Stimulated activated CD8-positive, alpha-beta memory T cell treated with anti-CD3 and anti-CD28 coated beads, Interleukin-12 subunit alpha, Interleukin-12 subunit beta, amount 100 ng/mL, for 24 hours (primary cell): ENCODE data around the gene OAS2.

Source experiments
- DNase-seq: peaks from one replicate; pipeline ENCODE4 v3.0.0-alpha.2; 2020; ENCODE audit errors: extremely low read depth

OAS2 gene

GRCh38 chr12:113019025-113019424 lies 40.7 kb downstream of the OAS2 start:
- no peak for DNase-seq

DNA sequence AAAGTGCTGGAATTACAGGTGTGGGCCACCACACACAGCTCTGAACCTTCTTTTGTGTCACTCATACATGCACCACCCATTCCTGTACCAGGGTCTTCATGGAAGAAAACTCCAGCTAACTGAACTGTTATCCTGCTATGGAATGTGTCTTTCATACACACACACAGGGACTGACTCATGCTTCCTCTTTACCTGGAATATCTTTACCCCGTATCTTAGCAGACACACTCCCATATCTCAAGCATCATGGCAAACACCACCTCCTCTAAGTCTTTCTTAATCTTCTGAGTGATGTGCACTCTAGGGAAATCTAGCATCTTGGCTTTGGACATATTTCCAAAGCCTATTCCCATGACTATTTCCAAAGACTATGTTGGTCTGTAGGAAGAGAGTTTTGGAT lies 43.2 kb downstream of the OAS2 start:
- no peak for DNase-seq

- DNase-seq, result no peak
Observed at GRCh38 chr12:113022563-113023297, 44.4 kb downstream of the OAS2 start.

GRCh38 chr12:113027726-113028125 lies 49.4 kb downstream of the OAS2 start:
- no peak for DNase-seq

DNA sequence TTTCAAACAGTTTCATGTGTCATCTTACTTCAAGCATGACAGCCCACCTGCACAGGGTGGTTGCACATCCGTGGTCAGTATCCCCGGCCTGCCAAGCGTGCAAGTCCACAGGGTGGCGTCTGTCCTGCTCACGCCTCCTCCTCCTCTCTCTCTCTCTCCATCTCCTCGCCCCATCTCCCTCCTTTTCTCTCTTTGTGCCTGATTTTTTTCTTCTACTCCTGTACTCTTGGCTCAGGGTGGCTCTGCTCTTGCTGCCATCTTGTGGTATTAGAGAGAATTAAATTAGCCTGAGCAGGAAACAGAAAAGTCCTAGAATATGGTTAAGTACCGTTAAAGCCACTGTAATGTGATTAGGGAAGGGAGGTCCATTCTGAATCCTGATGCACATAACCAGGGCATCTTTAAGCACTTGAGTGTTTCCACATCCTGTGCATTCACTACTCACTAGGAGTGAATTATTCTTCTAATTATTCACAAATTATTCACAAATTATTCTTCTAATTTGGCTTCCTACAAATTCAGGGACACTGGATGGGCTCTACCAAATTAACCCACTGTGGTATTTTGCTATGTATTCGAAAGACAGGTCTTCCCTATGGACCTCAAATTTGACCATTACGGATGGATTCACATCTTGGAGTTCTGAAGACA lies 52.7 kb downstream of the OAS2 start:
- no peak for DNase-seq

DNA sequence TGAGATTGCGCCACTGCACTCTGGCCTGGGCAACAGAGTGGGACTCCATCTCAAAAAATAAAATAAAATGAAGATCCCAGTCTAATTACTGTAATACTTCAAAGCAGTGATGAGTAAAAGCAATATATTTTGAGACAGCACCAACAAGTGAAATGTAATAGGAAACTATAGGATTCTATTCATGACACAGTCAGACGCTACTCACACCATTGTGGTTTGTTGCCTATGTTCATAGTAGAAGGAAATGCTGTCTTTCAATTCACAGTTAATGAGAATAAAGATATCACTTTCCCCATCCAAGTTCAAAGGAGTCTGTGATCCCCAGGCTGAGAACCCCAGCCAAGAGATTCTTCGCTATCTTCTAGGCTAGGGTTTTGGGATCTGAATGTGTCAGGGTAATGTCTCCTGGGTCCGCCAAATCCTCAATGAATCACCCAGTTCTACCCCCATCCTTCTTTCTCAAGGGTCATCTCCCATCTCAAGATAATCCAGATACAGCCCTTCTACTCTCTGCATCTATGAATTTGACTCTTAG lies 61.7 kb downstream of the OAS2 start:
- DNase-seq, result no peak

- no peak for DNase-seq
Observed at GRCh38 chr12:113040722-113041171, 62.4 kb downstream of the OAS2 start.

DNA sequence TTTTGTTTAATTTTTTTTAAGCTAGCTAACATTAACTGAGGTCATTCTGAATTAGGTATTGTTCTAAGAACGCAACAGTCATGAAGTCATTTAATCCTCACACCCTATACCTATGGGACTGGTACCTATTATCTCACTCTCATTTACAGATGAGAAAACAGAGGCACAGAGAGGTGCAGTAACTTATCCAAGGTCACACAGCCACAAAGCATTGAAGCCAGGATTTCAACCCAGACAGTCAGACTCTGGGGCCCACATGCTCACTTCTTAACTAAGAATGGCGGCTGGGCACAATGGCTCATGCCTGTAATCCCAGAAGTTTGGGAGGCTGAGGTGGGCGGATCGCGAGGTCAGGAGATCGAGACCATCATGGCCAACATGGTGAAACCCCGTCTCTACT lies 63.2 kb downstream of the OAS2 start:
- DNase-seq, result no peak

DNA sequence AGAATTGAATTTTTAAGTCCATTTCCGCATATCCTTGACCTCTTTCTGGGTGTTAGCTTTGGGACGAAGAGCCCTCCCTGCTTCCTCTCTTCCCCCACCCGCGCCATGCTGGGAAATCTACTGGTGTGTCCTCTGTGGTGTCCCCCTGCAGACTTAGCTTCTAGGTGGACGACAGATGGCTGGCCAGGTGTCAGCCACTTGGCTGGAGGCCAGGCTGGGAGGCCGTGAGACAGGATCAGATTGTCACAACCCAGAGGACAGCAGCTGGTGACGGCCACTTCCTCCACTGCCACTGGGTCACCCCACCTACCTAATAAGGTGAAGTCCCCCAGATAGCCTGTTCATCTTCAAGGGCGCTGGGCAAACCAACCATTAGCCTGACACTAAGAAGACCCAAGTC lies 64.9 kb downstream of the OAS2 start:
- no peak for DNase-seq

DNA sequence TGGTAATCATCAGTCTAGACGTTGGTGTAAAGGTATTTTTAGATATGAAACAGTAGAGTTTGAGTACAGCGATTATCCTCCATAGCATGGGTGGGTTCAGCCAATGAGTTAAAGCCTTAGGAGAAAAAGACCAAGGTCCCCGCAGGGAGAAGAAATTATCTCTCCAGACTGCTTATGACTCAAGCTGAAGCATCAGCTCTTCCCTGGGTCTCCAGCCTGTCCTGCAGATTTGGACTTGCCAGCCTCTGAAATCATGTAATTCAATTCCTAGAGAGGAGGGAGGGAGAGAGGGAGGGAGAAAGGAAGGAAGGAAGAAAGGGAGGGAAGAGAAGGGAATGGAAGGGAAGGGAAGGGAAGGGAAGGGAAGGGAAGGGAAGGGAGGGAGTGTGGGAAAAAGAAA lies 66.2 kb downstream of the OAS2 start:
- DNase-seq, result no peak

GRCh38 chr12:113048716-113049127 lies 70.4 kb downstream of the OAS2 start:
- DNase-seq, result no peak

GRCh38 chr12:113049976-113050742 lies 71.8 kb downstream of the OAS2 start:
- DNase-seq, result no peak

- no peak for DNase-seq
Observed at GRCh38 chr12:113050795-113051194, 72.5 kb downstream of the OAS2 start.

DNA sequence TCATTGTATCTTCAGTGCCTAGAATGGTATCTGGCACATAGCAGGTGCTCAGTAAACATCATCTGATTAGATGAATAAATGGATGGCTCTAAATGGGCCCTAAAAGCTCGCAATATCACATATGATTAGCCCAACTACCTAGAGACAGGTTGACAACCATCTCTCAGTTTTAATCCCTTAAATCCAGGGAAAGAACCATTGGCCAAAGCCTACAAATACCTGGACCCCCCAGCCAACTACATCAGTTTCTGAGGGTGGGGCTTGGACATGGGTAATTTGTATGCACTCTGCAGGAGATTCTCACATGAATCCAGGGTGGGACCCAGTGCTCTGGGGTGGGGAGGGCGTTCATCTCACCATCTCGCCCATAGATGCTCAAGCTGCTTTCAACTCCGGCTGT lies 73.4 kb downstream of the OAS2 start:
- DNase-seq, result no peak

GRCh38 chr12:113052326-113052725 lies 74.0 kb downstream of the OAS2 start:
- DNase-seq, result no peak

DNA sequence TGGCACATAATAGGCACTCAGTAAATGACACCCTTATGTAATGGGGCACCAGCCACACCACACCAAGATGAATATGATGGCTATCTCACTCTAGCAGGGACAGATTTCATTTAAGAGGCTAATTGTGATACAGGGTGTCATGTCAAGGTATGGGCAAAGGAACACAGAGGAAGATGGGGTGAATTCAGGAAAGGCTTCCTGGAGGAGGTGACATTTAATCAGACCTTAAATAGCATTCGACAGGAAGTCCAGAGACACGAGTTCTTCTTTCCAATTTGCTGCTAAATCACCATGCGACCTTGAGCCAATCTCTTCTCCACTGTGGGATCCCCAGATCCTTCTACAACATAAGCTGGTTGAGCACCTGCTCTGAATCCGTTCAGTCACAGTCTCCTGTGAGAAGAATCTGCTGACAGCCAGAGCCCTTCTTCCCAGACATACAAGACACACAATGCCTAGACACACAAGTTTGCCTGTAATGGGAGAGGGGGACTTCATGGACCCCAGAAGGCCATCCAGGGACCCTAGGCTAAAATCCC lies 76.7 kb downstream of the OAS2 start:
- DNase-seq, result no peak

DNA sequence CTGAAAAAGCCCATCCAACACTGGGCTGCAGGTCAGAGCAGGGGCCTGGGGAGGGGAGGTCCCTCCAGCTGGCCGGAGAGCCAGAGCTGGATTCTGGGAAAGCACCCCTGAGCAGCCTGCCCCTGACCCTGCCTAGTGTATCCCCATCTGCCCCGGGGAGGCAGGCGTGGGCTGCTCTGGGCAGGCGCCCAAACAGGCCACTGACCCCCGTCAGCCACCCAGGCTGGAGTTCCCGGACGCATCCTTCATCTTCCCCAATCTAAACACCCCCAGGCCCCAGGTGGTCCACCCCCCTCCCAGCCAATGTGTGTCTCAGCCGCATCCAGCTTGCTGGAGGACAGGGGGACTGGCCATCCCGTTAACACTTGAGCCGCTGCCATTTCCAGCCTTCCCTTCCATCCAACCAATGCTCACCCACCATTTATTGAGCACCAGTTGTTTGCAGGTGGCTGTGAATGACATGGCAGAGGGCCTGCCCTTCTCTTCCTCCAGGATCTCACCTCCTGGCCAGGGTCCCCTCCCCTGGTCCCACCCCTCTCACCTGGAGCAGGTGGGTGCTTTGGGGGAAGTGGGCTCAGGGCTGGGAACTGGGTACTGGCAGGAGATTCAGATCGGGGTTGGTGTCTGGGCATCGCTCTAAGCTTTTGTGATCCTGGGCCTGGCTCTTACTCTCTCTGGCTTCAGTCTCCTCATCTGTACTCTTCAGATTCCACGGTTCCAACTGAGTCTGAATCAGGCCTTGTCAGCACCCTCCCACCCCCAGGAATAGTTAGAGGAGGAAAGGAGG lies 77.5 kb downstream of the OAS2 start:
- DNase-seq, result no peak

DNA sequence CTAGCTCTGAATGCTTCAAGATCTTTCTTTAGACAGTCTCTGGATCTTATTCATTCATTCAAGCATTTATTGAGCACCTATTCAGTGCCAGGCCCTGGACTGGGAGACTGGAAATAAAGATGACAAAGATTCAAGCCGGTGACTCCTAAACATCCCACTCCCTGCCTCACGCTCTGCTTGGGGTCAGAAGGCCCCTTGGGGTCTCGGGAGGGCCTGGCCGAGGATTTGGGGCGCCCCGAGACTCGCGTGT lies 78.0 kb downstream of the OAS2 start:
- DNase-seq, result no peak

DNA sequence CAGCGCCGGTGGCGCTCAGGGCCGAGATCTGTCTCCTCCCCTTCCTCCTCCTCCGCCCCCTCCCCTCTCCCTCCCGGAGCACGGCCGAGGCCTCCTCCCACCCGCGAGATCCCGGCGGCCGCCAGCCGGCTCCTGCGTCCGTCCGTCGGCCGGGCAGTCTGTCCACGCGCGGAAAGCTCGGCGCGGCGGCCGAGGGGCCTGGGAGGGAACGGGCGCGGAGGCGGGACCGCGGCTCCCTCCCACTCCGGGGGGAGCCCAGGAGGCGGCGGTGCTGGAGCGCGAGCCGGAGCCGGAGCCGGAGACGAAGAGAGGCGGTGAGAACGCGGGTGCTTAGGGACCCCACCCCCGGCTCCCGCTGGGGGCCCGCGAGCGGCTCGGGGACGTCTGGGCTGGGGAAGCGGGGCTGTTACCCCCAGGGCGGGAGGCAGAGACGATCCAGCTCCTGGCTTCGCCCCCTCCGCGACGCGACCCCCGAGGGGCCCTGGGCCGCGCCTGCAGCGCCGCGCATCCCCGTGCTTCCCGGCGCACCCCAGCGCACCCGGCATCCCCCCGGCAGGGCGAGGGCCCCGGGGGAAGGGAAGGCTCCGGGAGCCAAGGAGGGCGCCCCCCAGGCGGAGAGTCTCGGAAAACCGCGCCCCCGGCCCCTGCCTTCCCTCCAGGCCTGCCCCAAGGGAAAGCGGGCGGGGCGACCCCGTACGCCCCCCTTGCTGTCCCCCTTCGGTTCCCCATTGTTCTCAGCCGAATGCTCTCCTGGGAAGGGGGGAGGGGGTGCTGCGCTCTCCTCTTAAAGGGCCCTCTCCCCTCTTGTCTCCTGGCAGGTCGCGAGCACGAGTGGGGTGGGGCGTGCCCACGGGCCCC lies 78.5 kb downstream of the OAS2 start, which contains the start of gene DTX1:
Gene DTX1 (plus strand): TSS at position 100 of the 858 bp plus-strand sequence. CDS start 1,463 bp downstream, outside the sequence.
- no peak for DNase-seq
